CD4-positive, alpha-beta T cell treated with Interleukin-15 for 1 hour (primary cell): ENCODE results near the gene PRMT3.
"Not testable (repeated sequence)": the region's sequence is repeated elsewhere in the genome, so short reads cannot be mapped to it uniquely, and the experiment has no call there.

Source experiments
- DNase-seq: peaks from one replicate; pipeline ENCODE4 v3.0.0-alpha.2; 2020

PRMT3 gene

GRCh38 chr11:20387261-20388095, at the start of gene PRMT3:
TSS of gene PRMT3 (plus strand) at chr11:20387716. CDS start at chr11:20387747, 31 bp downstream.
- peak; percentile 97 for DNase-seq

- DNase-seq, result no peak
These were observed 45.0 kb upstream of the PRMT3 start for GRCh38 chr11:20342347-20343141.

- DNase-seq, result no peak
These were observed 36.4 kb upstream of the PRMT3 start for GRCh38 chr11:20351136-20351535.

GRCh38 chr11:20351751-20352262, 35.7 kb upstream of the PRMT3 start:
- DNase-seq, result no peak

GRCh38 chr11:20353829-20354434, 33.6 kb upstream of the PRMT3 start:
- DNase-seq, result no peak

- no peak for DNase-seq
These were observed 32.0 kb upstream of the PRMT3 start for GRCh38 chr11:20355221-20356219.

- no peak for DNase-seq
These were observed 30.4 kb upstream of the PRMT3 start for GRCh38 chr11:20357150-20357549.

GRCh38 chr11:20360650-20361049, 26.9 kb upstream of the PRMT3 start:
- DNase-seq, result peak; percentile 53

GRCh38 chr11:20362481-20362880, 25.0 kb upstream of the PRMT3 start:
- no peak for DNase-seq

GRCh38 chr11:20363149-20363499, 24.4 kb upstream of the PRMT3 start:
- no peak for DNase-seq

GRCh38 chr11:20363500-20364340, 23.8 kb upstream of the PRMT3 start, which contains the start of gene HTATIP2:
TSS of gene HTATIP2 (plus strand) at chr11:20363714. CDS start at chr11:20364238, 524 bp downstream.
- peak; percentile 80 for DNase-seq

- DNase-seq, result no peak
These were observed 23.1 kb upstream of the PRMT3 start for GRCh38 chr11:20364341-20364792.

GRCh38 chr11:20365465-20365864, 22.1 kb upstream of the PRMT3 start:
- DNase-seq, result not testable (repeated sequence)

GRCh38 chr11:20367313-20367948, 20.1 kb upstream of the PRMT3 start:
- no peak for DNase-seq

GRCh38 chr11:20368438-20368837, 19.1 kb upstream of the PRMT3 start:
- no peak for DNase-seq

GRCh38 chr11:20369826-20370225, 17.7 kb upstream of the PRMT3 start:
- DNase-seq, result no peak

- no peak for DNase-seq
These were observed 15.4 kb upstream of the PRMT3 start for GRCh38 chr11:20372081-20372626.

GRCh38 chr11:20373147-20373546, 14.4 kb upstream of the PRMT3 start:
- DNase-seq, result no peak

GRCh38 chr11:20373568-20374209, 13.8 kb upstream of the PRMT3 start:
- no peak for DNase-seq
